IPS-20b (cell line): Measurements from ENCODE around the gene MTM1.
A peak's percentile ranks its signal among the peaks of the same experiment; 100 is the strongest.

ENCODE experiments used
- H3K27ac ChIP-seq: one replicate; pipeline ENCODE4 v1.5.1; 2013; ENCODE audit warnings: low read length
- H3K27me3 ChIP-seq: 2 replicates; pipeline ENCODE4 v1.6.1; 2013; ENCODE audit warnings: mild to moderate bottlenecking, low read length, inconsistent platforms; ENCODE audit not compliant: insufficient read depth
- H3K36me3 ChIP-seq: 2 replicates; pipeline ENCODE4 v1.6.1; 2013; ENCODE audit warnings: low read depth, mild to moderate bottlenecking, inconsistent platforms, low read length, moderate library complexity; ENCODE audit not compliant: insufficient read depth
- H3K4me1 ChIP-seq: 2 replicates; pipeline ENCODE4 v1.6.1; 2013; ENCODE audit warnings: mild to moderate bottlenecking, control low read depth, inconsistent platforms, low read length, moderate library complexity; ENCODE audit not compliant: insufficient read depth
- H3K4me3 ChIP-seq: 2 replicates; pipeline ENCODE4 v1.5.1; 2013; ENCODE audit warnings: mild to moderate bottlenecking, low read length, inconsistent platforms
- H3K9ac ChIP-seq: 2 replicates; pipeline ENCODE4 v1.6.1; 2013; ENCODE audit warnings: low read depth, mild to moderate bottlenecking, inconsistent platforms, low read length, moderate library complexity
- H3K9me3 ChIP-seq: 2 replicates; pipeline ENCODE4 v1.6.1; 2013; ENCODE audit warnings: mild to moderate bottlenecking, low read depth, low read length, inconsistent platforms; ENCODE audit not compliant: insufficient read depth

MTM1 gene

DNA sequence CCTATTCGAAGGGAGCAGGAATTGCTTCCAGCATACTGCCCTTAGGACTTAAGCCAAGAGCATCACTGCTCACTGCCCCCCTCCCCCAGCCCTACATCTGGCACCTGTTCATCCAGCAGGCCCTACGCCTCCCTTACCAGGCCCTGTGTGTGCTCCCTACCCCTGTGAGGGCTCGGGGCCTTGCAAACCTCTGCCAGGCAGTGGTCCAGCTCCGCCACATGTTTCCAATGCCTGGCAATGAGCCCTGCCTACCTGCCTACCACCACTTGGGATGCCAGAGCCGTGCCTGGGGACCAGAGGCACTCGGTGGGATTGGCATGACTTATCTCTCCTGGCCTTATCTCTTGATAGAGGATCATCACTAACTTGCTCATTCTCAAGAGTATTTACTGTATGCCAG is 27.5 kb upstream of the MTM1 start:
- no peak overlapping the region for H3K27ac ChIP-seq
- H3K4me1 ChIP-seq = no peaks in the 10 kb centered on the region
- H3K9me3 ChIP-seq = no peaks in the 10 kb centered on the region
- H3K36me3 ChIP-seq = no peaks in the 10 kb centered on the region
- H3K4me3 ChIP-seq = no peak overlapping the region
- no peak overlapping the region for H3K9ac ChIP-seq
- peaks cover under 1% of the 10 kb centered on the region; the same call in 1 of the 2 replicates for H3K27me3 ChIP-seq

DNA sequence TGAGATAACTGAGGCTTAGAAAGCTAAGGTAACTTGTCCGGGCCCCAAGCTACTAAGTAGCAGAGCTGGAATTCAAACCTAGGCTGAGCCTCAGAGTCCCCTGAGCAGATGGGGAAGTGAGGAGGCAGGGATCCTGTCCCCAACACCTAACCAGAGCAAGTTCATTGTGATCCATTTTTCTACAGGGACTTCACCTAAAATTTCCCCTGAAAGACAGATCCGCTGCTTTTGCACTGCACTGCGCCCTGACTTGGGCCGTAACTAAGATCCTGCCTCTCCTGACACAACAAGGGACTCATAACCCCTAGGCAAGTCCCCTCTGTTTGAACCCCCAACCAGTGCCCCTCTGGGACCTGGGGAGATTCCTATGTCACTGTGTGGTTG is 25.6 kb upstream of the MTM1 start:
- Histone ChIP-seq H3K27me3 (peaks cover 17% of the 10 kb centered on the region), H3K36me3 (no peaks in the 10 kb centered on the region), H3K27ac (no peak overlapping the region), H3K4me1 (no peaks in the 10 kb centered on the region), H3K9ac (no peak overlapping the region), H3K4me3 (no peak overlapping the region), H3K9me3 (no peaks in the 10 kb centered on the region)

DNA sequence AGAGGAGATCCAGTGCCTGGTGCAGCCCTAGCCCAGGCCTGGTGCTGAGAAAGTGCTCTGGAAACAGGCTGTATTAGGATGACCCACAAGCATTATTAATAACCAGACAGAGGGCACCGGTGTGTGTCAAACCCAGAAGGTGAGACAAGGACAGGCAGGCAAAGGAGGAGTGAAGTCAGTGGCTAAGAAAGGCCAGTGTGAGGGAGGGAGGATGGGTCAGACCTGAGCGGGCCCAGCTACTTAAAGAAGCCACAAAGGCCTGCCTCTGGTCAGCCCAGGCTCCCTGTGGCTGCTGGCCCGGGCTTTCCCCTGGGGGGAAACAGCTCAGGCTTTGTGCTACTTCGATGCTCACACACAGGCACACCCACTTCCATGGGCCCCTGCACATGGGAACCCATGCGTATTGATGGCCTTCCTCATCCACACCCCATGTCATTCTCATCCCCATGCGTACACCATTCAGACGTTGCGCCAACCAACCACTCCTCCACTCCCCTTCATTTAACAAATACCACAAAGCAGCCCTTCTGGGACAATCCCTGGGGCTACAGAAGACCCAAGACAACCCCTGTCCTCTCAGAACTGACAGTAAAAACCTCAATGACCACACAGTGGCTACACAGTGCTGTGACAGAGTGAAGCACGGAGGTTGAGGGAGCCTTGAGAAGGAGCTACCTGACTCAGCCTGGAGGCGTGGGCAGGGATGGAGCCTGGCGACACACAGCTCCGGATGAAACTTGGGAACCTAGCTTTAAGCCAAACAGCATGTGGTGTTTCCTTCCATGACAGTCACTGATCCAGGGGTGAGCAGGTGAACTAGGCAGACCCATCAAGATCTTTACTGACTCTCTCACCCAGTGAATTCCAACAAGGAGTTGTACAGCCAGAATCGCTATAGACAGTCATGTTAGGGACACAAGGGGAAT is 24.9 kb upstream of the MTM1 start:
- Histone ChIP-seq H3K4me3 (no peak overlapping the region), H3K9me3 (no peaks in the 10 kb centered on the region), H3K4me1 (no peaks in the 10 kb centered on the region), H3K27me3 (peaks cover 23% of the 10 kb centered on the region), H3K36me3 (no peaks in the 10 kb centered on the region), H3K27ac (no peak overlapping the region), H3K9ac (no peak overlapping the region)

DNA sequence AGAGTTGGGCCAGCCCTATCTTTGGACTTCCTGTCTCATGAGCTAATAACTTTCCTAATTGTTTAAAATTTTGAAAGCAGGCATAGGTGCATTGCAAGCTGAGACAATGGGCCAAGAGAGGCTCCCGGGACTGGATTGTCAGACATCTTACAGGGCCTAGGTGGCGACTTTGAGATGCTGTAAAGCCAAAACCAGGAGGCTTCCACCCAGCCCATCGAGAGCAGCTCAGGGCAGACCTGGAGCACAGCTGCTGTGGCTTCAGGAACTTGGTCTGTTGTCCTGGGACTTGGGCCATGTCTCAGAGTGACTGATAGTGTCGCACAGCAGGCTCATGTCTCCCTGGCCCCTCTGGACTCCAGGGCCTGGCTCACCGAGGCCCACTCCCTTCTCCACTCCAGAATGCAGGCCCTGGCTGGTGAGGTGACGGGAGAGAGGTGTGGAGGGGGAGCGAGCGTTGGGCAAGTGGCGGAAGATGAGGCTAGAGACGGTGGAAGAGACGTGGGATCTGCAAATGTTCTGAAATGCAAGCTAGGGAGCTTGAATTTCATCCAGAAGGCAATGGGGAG is 24.1 kb upstream of the MTM1 start:
- no peaks in the 10 kb centered on the region for H3K9me3 ChIP-seq
- H3K27me3 ChIP-seq = peaks cover 32% of the 10 kb centered on the region
- no peak overlapping the region for H3K27ac ChIP-seq
- H3K9ac ChIP-seq = no peak overlapping the region
- H3K36me3 ChIP-seq = no peaks in the 10 kb centered on the region
- H3K4me3 ChIP-seq = no peak overlapping the region
- H3K4me1 ChIP-seq = no peaks in the 10 kb centered on the region

DNA sequence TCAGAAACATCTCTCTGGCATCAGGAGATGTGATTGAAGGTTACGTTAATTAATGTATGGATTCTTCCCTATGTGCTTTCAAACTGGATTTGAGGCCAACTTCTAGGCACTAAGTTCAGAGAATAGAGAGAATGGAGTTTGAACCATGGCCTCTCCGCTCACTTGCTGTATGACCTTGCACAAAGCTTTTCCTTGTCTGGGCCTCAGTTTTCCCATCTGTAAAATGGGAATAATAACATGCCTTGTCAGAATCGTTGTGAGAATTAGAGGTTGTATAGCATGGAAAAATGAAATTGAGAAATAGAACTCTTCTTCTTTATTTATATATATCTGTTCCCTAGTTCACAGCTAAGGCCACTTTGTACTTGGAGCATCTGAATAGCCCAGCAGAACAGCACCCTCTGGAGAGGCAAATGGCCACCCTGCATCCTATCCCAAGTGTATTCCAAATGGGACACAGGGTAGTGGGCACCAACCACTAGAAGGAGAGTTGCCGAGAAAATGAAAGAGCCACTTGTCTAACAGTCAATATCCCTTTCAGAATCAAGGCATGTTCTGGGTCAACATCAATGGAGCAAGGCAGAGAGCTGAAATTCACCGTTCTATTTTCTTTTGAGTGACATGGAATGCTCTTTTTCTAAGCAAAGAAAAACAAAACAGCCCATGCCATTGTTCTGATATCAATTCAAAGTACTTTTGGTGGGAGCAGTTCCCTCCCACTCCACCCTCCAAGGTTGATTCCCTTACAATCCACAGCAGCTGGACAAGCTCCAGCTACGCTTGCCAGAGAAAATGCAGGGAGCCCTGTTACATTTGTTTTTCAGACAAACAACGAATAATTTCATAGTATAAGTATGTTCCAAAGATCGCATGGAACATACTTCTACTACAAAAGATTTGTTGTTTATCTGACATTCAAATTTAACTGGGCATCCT is 23.3 kb upstream of the MTM1 start:
- H3K36me3 ChIP-seq = no peaks in the 10 kb centered on the region
- H3K4me1 ChIP-seq = no peaks in the 10 kb centered on the region
- no peak overlapping the region for H3K9ac ChIP-seq
- no peaks in the 10 kb centered on the region for H3K9me3 ChIP-seq
- H3K27ac ChIP-seq = no peak overlapping the region
- H3K4me3 ChIP-seq = no peak overlapping the region
- peaks cover 38% of the 10 kb centered on the region for H3K27me3 ChIP-seq

DNA sequence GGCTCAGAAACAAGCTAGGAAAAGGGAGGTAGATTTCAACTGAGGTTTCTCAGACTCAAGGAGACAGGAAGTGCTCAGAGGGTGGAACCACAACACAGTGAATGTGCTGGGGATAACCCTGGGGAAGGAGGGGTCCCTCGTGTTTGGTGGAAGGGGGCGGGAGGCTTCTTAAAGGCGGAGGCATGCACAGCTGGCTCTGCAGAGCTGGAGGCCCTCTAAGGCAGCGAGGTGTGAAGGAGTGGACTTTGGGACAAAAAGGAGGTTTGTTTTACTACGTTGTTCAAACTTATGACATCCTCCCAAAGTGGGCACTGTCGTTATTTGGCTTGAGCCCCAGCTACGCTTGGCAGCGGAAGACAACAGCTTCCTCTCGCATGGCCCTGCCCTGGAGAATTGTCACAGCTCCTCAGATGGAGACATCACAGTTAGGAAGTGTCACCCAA is 21.7 kb upstream of the MTM1 start:
- H3K27ac ChIP-seq = no peak overlapping the region
- peaks cover 38% of the 10 kb centered on the region for H3K27me3 ChIP-seq
- H3K9me3 ChIP-seq = no peaks in the 10 kb centered on the region
- H3K4me1 ChIP-seq = no peaks in the 10 kb centered on the region
- no peaks in the 10 kb centered on the region for H3K36me3 ChIP-seq
- H3K4me3 ChIP-seq = no peak overlapping the region
- H3K9ac ChIP-seq = no peak overlapping the region

DNA sequence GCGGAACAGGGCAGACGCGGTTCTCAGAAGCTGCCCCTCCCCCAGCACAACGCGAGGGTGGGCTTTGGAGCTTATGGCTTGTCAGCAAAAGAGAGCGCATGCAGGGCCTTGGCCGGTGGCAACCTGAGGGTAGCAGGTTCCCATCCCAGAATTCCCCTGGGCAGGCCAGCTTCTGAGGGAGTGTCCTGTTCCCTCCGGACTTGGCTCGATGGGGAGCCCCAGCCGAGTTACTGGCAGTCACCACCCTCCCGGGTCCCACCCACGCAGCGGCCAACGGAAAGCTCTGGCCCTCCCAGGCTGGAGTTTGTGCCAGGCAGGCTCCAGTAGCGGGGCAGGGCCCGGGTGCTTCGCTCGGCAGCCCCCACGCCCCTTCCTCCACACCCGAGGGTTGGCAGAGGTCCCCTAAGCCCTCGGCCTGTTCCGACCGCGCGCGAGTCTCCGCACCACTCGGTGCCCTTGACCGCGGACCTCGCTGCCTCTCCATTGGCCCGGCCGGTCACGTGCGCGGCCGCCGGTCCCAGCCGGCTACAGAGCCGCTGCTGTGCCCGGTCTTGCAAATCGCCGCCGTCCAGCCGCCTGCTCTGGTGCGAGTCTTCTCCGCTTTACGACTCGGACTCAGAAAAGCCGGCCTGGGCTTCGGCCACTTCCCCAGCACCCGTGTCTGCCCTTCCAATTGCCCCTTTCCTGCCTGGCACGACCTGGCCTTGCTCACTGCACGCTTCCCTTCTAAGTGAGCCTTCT is 20.9 kb upstream of the MTM1 start:
- Histone ChIP-seq H3K4me3 (peak overlapping the region; percentile 47; the same call in 1 of the 2 replicates), H3K9ac (peak overlapping the region; percentile 51; the same call in 1 of the 2 replicates), H3K9me3 (no peaks in the 10 kb centered on the region)

DNA sequence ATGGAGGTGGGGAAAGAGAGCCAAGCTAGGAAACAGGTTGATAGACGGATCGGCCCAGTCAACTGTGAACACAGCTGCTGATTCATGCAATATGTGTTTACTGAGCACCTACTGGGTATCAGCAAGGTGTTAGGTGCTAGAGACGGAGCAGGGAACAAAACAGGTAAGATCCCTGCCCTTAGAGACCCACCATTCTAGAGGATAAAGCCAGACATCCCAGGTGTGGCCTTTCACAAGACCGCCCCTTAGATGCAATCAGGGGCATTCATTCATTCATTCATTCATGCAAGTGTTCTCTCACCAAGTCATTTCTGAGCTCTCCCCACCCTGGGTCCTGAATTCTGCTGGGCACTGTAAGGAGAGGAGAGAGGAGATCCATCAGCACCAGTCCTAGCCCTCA is 20.2 kb upstream of the MTM1 start:
- Histone ChIP-seq H3K9me3 (no peaks in the 10 kb centered on the region), H3K4me3 (peak overlapping the region; percentile 47; the same call in 1 of the 2 replicates), H3K27ac (no peak overlapping the region), H3K27me3 (peaks cover 38% of the 10 kb centered on the region), H3K4me1 (no peaks in the 10 kb centered on the region), H3K9ac (peak overlapping the region; percentile 51; the same call in 1 of the 2 replicates), H3K36me3 (no peaks in the 10 kb centered on the region)

More for the DNA sequence above, 20.9 kb upstream of the MTM1 start:
- Histone ChIP-seq H3K36me3 (no peaks in the 10 kb centered on the region), H3K27me3 (peaks cover 38% of the 10 kb centered on the region), H3K27ac (no peak overlapping the region), H3K4me1 (no peaks in the 10 kb centered on the region)

DNA sequence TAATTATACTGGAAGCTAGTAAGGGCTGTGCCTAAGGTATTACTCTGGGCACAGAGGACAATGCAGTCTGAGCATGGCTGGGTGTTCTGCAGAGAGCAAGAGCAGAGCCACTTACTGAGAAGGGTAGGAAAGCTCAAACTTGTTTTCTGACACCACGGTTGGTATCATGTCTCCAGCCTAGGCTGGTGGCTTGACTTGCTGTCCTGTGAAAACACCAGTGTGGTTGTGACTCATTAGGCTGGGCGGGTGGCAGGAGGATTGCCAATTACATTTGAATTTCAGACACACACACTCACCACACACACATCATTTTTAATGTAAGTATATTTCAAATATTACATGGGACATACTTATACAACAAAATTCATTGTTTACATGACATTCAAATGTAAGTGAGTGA is 19.7 kb upstream of the MTM1 start:
- H3K4me3 ChIP-seq = no peak overlapping the region
- H3K4me1 ChIP-seq = no peaks in the 10 kb centered on the region
- peaks cover 38% of the 10 kb centered on the region for H3K27me3 ChIP-seq
- H3K9me3 ChIP-seq = no peaks in the 10 kb centered on the region
- no peaks in the 10 kb centered on the region for H3K36me3 ChIP-seq
- no peak overlapping the region for H3K9ac ChIP-seq
- H3K27ac ChIP-seq = no peak overlapping the region

DNA sequence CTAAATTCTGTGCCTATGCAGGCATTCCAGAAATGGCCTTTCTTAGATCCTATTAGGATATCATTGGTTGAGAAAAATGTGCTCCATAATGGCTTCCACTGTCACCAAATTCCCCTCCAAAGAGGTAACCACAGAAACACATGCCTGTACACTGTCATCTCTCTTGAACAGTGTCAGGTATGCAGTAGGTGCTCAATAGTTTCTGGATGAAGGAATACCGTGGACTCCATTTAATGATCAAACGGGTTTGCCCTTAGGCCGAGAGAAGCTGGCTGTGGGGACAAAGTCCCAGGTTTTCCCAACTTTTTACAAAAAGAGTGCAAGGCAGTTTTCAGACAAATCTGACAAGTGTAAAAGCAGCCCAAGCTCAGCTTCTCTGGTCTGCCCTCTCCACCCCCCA is 16.5 kb upstream of the MTM1 start:
- no peak overlapping the region for H3K27ac ChIP-seq
- no peak overlapping the region for H3K4me3 ChIP-seq
- H3K4me1 ChIP-seq = no peaks in the 10 kb centered on the region
- no peaks in the 10 kb centered on the region for H3K9me3 ChIP-seq
- peaks cover 27% of the 10 kb centered on the region for H3K27me3 ChIP-seq
- no peaks in the 10 kb centered on the region for H3K36me3 ChIP-seq
- H3K9ac ChIP-seq = no peak overlapping the region

DNA sequence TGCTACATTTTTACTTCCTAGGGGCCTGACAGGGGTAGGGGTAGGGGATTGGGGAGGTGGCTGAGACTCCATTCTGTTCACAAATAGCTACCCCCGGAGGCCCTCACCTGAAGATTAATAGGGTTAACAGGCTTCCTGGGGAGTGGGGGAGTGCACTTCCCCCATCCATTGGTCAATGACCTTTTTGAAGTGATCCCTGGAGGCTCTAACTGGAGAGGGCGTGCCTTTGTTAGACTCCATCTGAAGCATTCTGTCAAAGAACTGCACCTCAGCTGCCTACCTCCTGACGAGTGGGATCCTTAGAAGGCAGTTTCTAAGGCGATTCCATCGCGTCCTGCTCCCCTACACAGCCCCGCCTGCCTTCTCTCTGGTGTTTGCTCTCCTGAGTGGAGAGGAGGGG is 10.0 kb upstream of the MTM1 start:
- Histone ChIP-seq H3K36me3 (no peaks in the 10 kb centered on the region), H3K4me3 (0 out of 2 replicates have a peak overlapping the region, but pooled peaks have one; percentile 30), H3K27ac (no peak overlapping the region), H3K9ac (no peak overlapping the region), H3K27me3 (no peaks in the 10 kb centered on the region; the same call in 1 of the 2 replicates), H3K9me3 (no peaks in the 10 kb centered on the region), H3K4me1 (peaks cover 3% of the 10 kb centered on the region; the same call in 1 of the 2 replicates)
